PC-9 (cell line): ENCODE results near the gene PUS10. TPM values are rescaled to one million over a fixed set of nuclear protein-coding genes. Genes with fewer than 3 reads are reported as not detected.
A peak's percentile ranks its signal among the peaks of the same experiment; 100 is the strongest.

Experiments used
- BruUV-seq: library from RNA; stranded (reverse); fragments of 400-500 nt; replicated peaks from 2 replicates; lab custom pipeline; 2021; lab: Mats Ljungman, UMichigan
- CTCF ChIA-PET: fragments of 300-600 bp; sonication (Branson Sonifier 250); formaldehyde crosslinking; loops from one replicate; lab custom pipeline; 2022; ENCODE audit warnings: antibody characterized with exemption; lab: Charles Lee
- POLR2A ChIA-PET: fragments of 300-600 bp; sonication (Branson Sonifier 250); formaldehyde crosslinking; loops from one replicate; lab custom pipeline; 2022; ENCODE audit warnings: antibody characterized with exemption; ENCODE audit not compliant: unreplicated experiment; lab: Charles Lee
- DNase-seq, 2 experiments: peaks; one replicate each; pipeline versions ENCODE4 v3.0.0 to v3.0.0-alpha.2; 2015 to 2022; ENCODE audit warnings: mixed read lengths in 1 of 2
- H2AFZ ChIP-seq: fragments of 200-600 bp; sonication (generic); 2 replicates; pipeline ENCODE4 v1.8.1; 2017; ENCODE audit warnings: antibody characterized with exemption
- H3F3A ChIP-seq: fragments of 200-600 bp; sonication (generic); 2 replicates; pipeline ENCODE4 v1.8.1; 2017; ENCODE audit warnings: antibody characterized with exemption, mild to moderate bottlenecking, low read depth; ENCODE audit not compliant: insufficient read depth
- H3K27ac ChIP-seq: fragments of 200-600 bp; sonication (generic); 2 replicates; pipeline ENCODE4 v1.6.1; 2016; ENCODE audit warnings: mixed run types
- H3K27me3 ChIP-seq: fragments of 200-600 bp; sonication (generic); 2 replicates; pipeline ENCODE4 v1.6.1; 2016; ENCODE audit warnings: low read depth, mixed run types; ENCODE audit not compliant: insufficient read depth
- H3K36me3 ChIP-seq: fragments of 200-600 bp; sonication (generic); 2 replicates; pipeline ENCODE4 v1.6.1; 2016; ENCODE audit warnings: low read depth, mixed run types
- H3K4me1 ChIP-seq: fragments of 200-600 bp; sonication (generic); replicated peaks from 2 replicates; pipeline ENCODE4 v1.6.1; 2016; ENCODE audit warnings: mixed run types; ENCODE audit not compliant: insufficient read depth
- H3K4me2 ChIP-seq: fragments of 200-600 bp; sonication (generic); 2 replicates; pipeline ENCODE4 v1.6.1; 2017; ENCODE audit warnings: mixed run types
- H3K4me3 ChIP-seq: fragments of 200-600 bp; sonication (generic); 2 replicates; pipeline ENCODE4 v1.6.1; 2016; ENCODE audit warnings: mixed run types
- H3K79me2 ChIP-seq: fragments of 200-600 bp; sonication (generic); 2 replicates; pipeline ENCODE4 v1.6.1; 2017; ENCODE audit warnings: low read depth, mixed run types
- H3K9me2 ChIP-seq: fragments of 200-600 bp; sonication (generic); 2 replicates; pipeline ENCODE4 v1.8.1; 2017; ENCODE audit warnings: mild to moderate bottlenecking; ENCODE audit not compliant: insufficient read depth
- H3K9me3 ChIP-seq: fragments of 200-600 bp; sonication (generic); 2 replicates; pipeline ENCODE4 v1.8.1; 2016; ENCODE audit warnings: low read depth; ENCODE audit not compliant: insufficient read depth
- H4K20me1 ChIP-seq: fragments of 200-600 bp; sonication (generic); 2 replicates; pipeline ENCODE4 v1.8.1; 2017; ENCODE audit not compliant: insufficient read depth
- EZH2 ChIP-seq: fragments of 200-600 bp; sonication (generic); IDR thresholded peaks from 2 replicates; pipeline ENCODE4 v1.8.0; 2017; ENCODE audit warnings: antibody characterized with exemption, low read depth
- intact Hi-C: fragments of 100-400 bp; cut with micrococcal nuclease; formaldehyde crosslinking; loops from one replicate; pipeline ENCODE4 v1.10.0; 2022; ENCODE audit not compliant: unreplicated experiment
- total RNA-seq: library from RNA; stranded (reverse); gene quantifications from 2 replicates; pipeline ENCODE4 v1.2.3, GENCODE V29; 2021
- TF ChIP-seq, protein P1 (sequence below): fragments of 200-600 bp; sonication (generic); conservative IDR thresholded peaks from 2 replicates; pipeline ENCODE4 v1.6.1; 2017; ENCODE audit warnings: mixed run types, antibody characterized with exemption, mild to moderate bottlenecking, moderate library complexity

Gene PUS10
- total RNA-seq, 1 experiment from 2014 or later = 5.1 TPM

DNA sequence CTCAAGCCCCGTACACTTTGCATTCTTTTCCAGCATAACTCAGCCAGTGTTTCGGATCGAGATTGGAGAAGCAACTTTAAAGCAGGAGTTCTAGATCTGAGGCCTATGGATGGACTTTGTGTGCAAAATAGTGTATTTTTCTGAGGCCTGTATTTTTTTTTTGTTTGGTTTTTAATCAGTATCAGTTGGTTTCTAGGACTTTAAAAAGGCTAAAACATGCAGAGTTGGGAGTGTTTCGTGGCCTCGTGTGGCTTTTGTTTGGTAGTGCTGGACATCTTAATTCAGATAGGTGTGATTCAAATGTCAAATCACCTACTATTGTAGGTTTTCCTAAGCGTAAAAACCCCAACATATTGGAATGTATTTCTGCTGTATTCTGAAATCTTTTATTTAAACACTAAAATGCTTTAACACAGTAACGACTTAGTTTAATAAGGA lies 282 bp upstream of the PUS10 start:
- peaks cover 52% of the 10 kb centered on the region for H3F3A ChIP-seq
- peaks cover 40% of the 10 kb centered on the region for H3K4me1 ChIP-seq
- H4K20me1 ChIP-seq = peaks cover 18% of the 10 kb centered on the region
- H3K79me2 ChIP-seq = peaks cover 71% of the 10 kb centered on the region
- H3K9me3 ChIP-seq = no peaks in the 10 kb centered on the region; the same call in 1 of the 2 replicates
- no TSS peak for BruUV-seq
- no peaks in the 10 kb centered on the region for H3K9me2 ChIP-seq
- DNase-seq = no peak
- TF ChIP-seq EZH2 = no peak
- TF ChIP-seq, protein P1, sequence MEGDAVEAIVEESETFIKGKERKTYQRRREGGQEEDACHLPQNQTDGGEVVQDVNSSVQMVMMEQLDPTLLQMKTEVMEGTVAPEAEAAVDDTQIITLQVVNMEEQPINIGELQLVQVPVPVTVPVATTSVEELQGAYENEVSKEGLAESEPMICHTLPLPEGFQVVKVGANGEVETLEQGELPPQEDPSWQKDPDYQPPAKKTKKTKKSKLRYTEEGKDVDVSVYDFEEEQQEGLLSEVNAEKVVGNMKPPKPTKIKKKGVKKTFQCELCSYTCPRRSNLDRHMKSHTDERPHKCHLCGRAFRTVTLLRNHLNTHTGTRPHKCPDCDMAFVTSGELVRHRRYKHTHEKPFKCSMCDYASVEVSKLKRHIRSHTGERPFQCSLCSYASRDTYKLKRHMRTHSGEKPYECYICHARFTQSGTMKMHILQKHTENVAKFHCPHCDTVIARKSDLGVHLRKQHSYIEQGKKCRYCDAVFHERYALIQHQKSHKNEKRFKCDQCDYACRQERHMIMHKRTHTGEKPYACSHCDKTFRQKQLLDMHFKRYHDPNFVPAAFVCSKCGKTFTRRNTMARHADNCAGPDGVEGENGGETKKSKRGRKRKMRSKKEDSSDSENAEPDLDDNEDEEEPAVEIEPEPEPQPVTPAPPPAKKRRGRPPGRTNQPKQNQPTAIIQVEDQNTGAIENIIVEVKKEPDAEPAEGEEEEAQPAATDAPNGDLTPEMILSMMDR = no peak
- H3K4me2 ChIP-seq = peak overlapping the region; percentile 85
- peaks cover 27% of the 10 kb centered on the region for H3K36me3 ChIP-seq
- peak overlapping the region; percentile 84 for H2AFZ ChIP-seq
- H3K27me3 ChIP-seq = no peaks in the 10 kb centered on the region
- intact Hi-C loops = loop anchor here (5.0 to 10.0 kb wide), 2 partner anchors 49 to 156 kb away; partner anchors contain the start of gene SANBR
- POLR2A ChIA-PET = interaction anchor here (0.5 kb wide), 1 partner anchor 247 kb away, joined by 3 read pairs; no protein-coding TSS in a partner anchor
- peak overlapping the region; percentile 87 for H3K4me3 ChIP-seq
- CTCF ChIA-PET = no interaction called here
- H3K27ac ChIP-seq = peak overlapping the region; percentile 98

DNA sequence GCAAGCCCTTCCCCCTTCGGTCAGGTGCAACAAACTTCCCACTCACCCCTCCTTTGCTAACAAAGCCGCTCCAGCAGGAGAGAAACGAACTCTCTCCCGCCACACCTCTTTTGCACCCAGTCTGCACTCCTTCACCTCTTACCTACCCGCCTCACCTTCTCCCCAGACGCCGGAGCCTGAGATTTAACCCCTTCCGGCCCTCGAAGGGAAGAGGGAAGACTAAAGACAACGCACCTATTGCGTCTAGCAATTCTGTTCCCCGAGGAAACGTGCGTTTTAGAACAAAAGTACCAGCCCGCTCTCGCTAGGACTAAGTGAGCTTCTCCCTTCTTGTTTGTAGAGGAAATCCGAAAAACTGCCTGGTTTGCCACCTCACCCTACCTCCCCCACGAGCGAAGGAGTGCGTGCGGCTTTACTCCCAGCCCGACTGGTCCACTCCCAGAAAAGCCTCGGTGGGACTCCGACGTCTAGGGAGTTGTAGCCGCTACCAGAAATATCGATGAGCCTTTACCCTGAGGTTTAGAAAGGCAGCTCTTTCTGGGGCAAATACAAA lies 976 bp downstream of the PUS10 start:
- H3K9me3 ChIP-seq = no peaks in the 10 kb centered on the region; the same call in 1 of the 2 replicates
- no TSS peak for BruUV-seq
- peaks cover 51% of the 10 kb centered on the region for H3K4me1 ChIP-seq
- intact Hi-C loops = loop anchor here (1.0 to 10.0 kb wide), 4 partner anchors 12 to 158 kb away; partner anchors contain the start of genes REL and SANBR
- H3K27me3 ChIP-seq = no peaks in the 10 kb centered on the region
- H3K4me2 ChIP-seq = peak overlapping the region; percentile 85
- TF ChIP-seq, protein P1 = no peak
- no peak for TF ChIP-seq EZH2
- H3K36me3 ChIP-seq = peaks cover 15% of the 10 kb centered on the region
- POLR2A ChIA-PET = interaction anchor here (0.5 kb wide), 1 partner anchor 1780 kb away, joined by 3 read pairs; no protein-coding TSS in a partner anchor
- H3K79me2 ChIP-seq = peaks cover 65% of the 10 kb centered on the region
- peak overlapping the region; percentile 84 for H2AFZ ChIP-seq
- peaks cover 9% of the 10 kb centered on the region for H4K20me1 ChIP-seq
- peak overlapping the region; percentile 87 for H3K4me3 ChIP-seq
- CTCF ChIA-PET = interaction anchor here (0.6 kb wide), 1 partner anchor 134 kb away, joined by 14 read pairs; no protein-coding TSS in a partner anchor
- no peaks in the 10 kb centered on the region for H3K9me2 ChIP-seq
- DNase-seq = peak; percentile 89 to 94
- peaks cover 63% of the 10 kb centered on the region for H3F3A ChIP-seq
- peak overlapping the region; percentile 98 for H3K27ac ChIP-seq

DNA sequence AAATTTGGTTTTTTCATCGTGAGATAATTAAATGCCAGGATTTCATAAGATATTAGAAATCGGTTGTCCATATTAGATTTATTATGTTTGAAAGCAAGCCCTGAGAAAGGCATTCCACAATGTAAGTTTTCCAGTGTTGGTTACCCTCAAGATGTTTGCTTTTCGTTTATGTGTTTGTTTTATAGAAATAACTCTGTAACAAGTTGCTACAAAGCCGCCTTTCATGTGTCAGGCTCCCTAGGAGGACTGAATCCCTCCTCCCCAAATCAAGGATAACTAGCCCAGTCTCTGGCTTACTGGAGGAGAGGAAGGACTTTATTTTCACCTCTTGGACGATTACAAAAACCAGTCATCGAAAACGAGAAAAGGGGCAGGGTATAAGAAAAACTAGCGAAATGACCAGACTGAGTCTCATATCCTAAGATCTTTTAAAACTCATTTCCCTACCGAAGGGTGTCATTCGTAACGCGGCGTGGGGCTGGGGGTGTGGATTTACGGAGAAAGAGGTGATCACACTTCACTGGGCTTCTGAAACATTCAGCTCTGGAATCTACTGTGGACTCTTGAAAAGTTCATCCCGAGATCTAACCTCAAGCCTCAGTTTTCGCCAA lies 1.6 kb downstream of the PUS10 start:
- intact Hi-C loops = loop anchor here (1.0 to 10.0 kb wide), 4 partner anchors 11 to 158 kb away; partner anchors contain the start of genes REL and SANBR
- Histone ChIP-seq H3K27me3 (no peaks in the 10 kb centered on the region), H3K4me1 (peaks cover 57% of the 10 kb centered on the region), H3K4me3 (peak overlapping the region; percentile 87), H3K79me2 (peaks cover 59% of the 10 kb centered on the region), H3K9me2 (no peaks in the 10 kb centered on the region), H3K4me2 (peak overlapping the region; percentile 85), H3K9me3 (no peaks in the 10 kb centered on the region; the same call in 1 of the 2 replicates), H2AFZ (peak overlapping the region; percentile 84), H3K36me3 (peaks cover 9% of the 10 kb centered on the region), H3K27ac (peak overlapping the region; percentile 98), H3F3A (peaks cover 69% of the 10 kb centered on the region), H4K20me1 (peaks cover 9% of the 10 kb centered on the region)
- CTCF ChIA-PET = interaction anchor here (0.6 kb wide), 1 partner anchor 134 kb away, joined by 14 read pairs; no protein-coding TSS in a partner anchor
- peak in 1 of 2 experiments; percentile 68 for DNase-seq
- POLR2A ChIA-PET = interaction anchor here (0.5 to 0.9 kb wide), 4 partner anchors 10 to 1781 kb away, joined by 3 to 4 read pairs (median 3); no protein-coding TSS in a partner anchor
- TSS peak; percentile 82 for BruUV-seq
- TF ChIP-seq, protein P1 = no peak
- TF ChIP-seq EZH2 = no peak
